Measurements from ENCODE around the gene OR51L1.
"Not testable (repeated sequence)": the region's sequence is repeated elsewhere in the genome, so short reads cannot be mapped to it uniquely, and the experiment has no call there.

OR51L1 gene, protein sequence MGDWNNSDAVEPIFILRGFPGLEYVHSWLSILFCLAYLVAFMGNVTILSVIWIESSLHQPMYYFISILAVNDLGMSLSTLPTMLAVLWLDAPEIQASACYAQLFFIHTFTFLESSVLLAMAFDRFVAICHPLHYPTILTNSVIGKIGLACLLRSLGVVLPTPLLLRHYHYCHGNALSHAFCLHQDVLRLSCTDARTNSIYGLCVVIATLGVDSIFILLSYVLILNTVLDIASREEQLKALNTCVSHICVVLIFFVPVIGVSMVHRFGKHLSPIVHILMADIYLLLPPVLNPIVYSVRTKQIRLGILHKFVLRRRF

DNA sequence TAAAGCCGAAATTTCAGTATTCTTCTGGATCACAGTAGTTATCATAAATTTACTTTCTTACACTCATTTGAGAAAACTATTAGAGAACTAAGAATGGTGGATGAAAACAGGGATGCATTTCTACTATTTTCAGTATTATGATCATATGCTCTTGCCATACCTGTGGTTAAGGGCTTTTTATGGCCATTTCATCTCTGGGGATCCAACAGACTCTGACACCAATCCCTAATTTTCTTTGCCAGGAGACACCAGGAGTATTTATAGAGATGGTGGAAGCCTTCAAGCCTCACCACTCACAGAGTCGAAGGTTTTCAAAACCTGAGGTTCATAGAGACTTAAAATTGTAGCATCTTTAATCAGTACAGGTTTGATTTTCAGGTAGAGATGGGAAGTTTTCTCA, at the start of gene OR51L1:
Gene OR51L1 (plus strand): TSS at position 301 of the 400 bp plus-strand sequence. CDS start 4,132 bp downstream, outside the sequence.
- no peak for DNase-seq (ENCODE audit: low read depth in 2 of 2)

DNA sequence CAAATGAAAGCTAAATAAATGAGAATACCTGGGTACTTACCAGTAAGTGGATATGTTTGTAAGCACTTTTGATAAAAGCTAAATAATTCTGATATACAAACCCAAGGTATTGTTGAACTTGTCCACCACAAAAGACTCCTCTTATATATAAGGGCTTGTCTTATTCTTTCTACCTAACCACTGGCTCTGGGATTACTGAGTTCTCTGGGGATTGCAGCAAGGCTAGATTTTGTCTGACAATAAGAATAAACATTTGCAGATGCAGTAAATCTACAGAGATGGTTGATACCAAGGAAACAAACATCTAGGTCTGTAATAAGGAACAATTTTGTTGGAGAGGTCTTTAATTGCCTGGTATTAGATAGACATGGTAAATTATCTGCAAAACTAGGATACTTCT, 47.1 kb upstream of the OR51L1 start, which contains the start of gene OR51A4:
Gene OR51A4 (minus strand): TSS at position 101 of the 400 bp plus-strand sequence. CDS start 505 bp downstream, outside the sequence.
- no peak for DNase-seq (ENCODE audit: low read depth in 2 of 2)

DNA sequence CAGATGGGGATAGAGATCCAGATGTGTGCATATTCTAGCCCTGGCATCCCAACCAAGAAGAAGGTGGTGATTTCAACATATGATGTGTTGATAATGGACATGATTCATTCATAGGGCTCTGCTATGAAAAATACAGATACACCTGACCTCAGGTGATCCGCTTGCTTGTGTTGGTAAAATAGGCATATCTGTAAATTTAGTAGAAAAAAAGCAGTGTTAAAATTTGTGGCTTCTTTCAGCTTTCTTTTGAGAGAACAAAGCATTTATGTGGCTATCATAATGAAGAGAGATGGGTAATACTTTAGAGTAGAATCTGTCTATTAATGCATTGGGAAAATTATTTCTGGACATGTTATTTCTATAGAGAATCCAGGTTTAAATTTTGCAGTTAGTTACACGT, 39.0 kb upstream of the OR51L1 start, which contains the start of gene OR51A2:
Gene OR51A2 (minus strand): TSS at position 101 of the 400 bp plus-strand sequence. CDS start 0 bp downstream, at position 101.
- DNase-seq (ENCODE audit: low read depth in 2 of 2): not testable (repeated sequence)

DNA sequence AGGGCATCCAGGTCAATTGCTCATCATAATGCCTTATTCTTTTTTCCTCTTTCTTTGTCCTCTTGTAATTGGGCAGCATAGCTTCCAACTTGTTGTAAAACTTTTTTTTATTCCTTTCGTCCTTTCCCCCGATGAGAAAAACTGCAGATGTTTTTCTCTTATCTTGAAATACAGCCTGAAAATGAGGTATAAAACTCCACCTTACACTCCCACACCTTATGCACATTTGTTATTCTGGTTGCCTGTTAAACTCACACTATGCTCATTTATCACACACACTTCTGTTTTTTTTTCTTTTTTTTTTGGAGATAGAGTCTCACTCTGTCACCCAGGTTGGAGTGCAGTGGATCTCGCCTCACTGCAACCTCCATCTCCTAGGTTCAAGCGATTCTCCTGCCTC, 37.3 kb upstream of the OR51L1 start:
- DNase-seq (ENCODE audit: low read depth in 2 of 2): no peak

DNA sequence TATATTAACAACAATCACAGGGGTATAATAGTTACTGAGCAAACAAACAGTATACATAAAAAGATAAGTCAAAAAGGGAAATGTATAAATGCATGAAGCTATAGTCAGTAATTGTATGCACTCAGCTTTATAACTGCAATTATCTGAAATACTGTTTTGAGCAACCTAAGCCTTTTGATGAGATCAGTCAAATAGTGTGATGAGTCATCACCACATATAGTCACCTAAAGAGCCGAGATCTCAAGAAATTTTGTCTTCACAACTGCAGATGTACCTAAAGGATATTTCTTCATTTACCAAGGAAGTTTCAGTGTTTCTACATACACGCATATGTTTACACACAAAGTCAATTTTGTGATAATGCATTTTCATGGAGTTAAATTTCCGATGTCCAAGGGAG, 33.8 kb upstream of the OR51L1 start:
- DNase-seq (ENCODE audit: low read depth in 2 of 2): no peak

DNA sequence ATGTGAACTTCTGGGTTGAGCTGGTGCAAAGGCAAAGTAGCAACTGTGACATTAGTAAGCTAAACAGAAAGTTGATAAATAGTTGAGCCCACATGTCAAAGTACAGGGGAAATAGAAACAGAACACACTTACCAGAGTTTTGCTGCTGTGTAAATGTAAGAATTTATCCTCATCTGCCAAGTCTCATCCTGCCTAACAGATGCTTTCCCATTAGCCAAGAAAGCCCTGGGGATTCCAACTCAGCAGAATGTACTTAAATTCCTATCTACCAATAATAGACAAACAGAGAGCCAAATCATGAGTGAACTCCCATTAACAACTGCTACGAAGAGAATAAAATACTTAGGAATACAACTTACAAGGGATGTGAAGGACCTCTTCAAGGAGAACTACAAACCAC, 31.8 kb upstream of the OR51L1 start:
- no peak for DNase-seq (ENCODE audit: low read depth in 2 of 2)

DNA sequence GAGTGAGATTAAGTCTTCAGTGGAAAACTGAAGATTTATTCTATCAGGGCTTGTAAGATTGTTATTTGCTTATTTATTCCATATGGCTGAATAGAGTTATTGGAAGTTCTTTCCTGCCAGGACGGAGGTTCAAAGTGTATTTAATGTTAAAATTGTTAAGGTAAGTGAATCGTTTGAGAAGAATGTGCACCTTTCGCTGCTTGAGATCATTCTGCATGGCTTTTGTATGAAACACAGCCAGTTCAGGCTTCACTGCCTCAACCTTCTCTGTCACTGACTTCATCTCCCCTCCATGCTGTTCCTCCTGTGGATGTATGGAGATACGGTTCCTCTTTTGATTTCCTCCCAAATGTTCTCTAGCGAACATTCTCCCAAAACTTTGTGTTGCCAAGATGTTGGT, 19.2 kb upstream of the OR51L1 start:
- no peak for DNase-seq (ENCODE audit: low read depth in 2 of 2)

DNA sequence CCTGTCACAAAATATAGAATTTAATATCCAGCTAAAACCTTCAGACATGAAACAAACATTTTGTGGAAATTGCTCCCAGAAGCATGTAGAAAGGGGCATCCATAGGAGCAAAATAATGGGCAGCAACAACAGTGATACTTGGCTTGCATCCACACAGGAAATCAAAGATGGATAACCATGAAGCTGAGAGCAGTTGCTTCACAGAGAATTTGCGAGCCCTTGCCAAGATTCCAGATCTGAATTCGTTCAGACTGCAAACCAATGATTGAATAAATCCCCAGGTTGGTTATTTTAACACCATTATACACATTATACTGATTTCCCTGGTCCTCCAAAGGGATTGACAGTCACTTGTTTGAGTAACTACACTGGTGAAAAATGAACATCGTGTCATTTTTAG, 15.6 kb upstream of the OR51L1 start:
- no peak for DNase-seq (ENCODE audit: low read depth in 2 of 2)

DNA sequence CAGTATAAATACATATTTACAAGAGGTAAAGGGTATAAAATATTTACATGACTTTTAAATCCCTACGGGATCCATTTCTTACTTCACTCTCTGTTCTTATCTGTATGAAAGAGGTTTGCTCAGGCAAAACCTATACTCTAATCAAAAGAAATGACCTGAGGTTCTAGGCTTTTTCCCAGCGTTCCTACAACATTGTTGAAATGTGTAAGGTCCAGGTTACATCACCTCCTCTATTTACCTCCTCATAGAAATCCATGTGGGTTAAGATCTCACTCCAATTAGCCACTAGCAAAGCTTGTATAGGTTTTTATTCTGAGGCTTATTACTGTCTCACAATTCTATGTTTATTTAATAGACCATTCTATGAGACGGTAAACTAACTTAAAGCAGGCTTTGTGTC, 12.0 kb upstream of the OR51L1 start:
- DNase-seq (ENCODE audit: low read depth in 2 of 2): no peak

DNA sequence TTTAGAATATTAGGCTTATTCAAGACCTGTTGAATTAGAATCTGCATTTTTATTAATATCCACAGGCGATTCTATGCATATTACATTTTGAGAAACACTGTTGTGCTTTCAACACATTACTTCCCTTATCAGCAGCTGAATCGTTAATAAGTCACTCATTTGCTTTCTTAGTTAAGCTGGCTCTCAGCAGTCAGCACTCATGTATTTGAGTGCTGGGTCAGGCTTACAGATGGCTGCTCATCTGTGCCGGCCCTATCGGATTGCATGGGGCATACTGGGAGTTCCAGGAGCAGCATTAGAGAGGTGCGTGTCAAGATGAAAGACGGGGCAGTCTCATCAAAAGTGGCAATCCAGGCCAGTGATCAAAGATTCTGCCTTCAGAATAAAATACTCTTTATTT, 10.8 kb upstream of the OR51L1 start:
- no peak for DNase-seq (ENCODE audit: low read depth in 2 of 2)

DNA sequence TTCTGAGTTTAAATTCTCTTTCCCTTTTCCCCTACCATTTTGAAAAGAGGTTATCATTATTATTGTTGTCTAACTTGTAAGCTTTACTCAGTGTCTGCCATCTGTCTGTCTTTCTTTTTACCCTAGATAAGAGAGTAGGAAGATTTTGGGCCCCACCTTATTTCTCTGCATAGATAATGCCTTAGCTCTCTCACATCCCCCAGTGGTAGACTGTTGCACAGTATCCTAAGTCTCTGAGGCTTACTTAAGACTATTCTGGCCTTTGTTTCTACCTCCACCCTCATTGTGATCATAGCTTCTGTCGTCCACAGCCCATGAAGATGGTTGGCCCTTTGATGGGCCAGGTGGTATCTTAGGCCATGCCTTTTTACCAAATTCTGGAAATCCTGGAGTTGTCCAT, 3.6 kb upstream of the OR51L1 start:
- no peak for DNase-seq (ENCODE audit: low read depth in 2 of 2)

DNA sequence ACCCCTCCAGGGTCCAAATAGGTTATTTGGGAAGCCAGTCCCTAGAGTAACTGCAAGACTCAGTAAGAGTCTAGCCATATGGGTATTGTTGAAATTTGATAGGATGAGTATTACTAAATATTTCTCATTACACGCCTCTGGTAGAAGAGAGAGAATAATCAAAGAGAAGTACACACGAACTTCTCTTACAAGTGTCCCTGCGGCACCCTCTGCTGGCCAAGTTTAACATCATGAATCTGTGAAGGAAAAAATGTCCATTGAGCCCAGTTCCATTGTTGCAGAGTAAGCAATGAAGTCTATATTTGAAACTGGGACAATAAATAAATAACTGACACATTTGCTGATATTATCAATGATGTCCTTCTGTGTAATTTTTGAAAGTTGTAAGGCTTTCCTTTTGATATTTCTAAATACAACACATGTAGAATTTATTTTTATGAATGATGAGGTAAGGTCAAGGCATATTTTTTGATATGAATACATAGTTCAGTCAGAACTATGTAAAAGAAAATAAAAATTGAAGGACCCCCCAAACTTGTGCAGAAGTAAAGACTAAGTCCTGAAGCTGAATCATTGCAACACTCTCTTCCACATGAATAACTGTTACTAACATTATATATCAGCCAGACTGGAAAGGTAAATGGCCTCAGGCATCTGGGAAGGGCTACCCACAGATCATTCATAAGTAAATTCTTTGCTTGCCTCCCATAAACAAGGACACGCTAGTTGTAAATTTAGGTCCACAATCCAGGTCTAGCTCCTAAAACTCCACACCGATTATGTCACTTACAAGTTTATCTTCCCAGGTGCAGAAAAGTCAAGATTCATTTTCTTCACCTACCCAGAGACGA, 10.0 kb downstream of the OR51L1 start:
- DNase-seq (ENCODE audit: low read depth in 2 of 2): no peak

DNA sequence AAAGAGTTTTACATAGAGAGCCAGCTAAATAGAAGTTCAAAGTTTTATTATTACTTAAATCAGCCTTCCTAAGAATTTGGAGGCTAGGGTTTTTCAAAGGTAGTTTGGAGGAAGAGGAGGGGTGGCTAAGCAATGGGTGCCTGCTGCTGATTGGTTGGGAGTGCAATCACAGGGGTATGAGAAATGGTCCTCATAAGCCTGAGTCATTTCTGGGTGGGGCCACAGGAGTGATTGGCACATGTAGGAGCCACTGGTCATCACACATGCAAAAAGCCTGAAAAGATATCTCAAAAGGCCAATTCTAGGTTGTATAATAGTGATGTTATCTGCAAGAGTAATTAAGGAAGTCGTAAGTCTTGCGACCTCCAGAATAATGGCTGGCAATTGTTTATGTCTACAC, 12.9 kb downstream of the OR51L1 start:
- DNase-seq (ENCODE audit: low read depth in 2 of 2): no peak

DNA sequence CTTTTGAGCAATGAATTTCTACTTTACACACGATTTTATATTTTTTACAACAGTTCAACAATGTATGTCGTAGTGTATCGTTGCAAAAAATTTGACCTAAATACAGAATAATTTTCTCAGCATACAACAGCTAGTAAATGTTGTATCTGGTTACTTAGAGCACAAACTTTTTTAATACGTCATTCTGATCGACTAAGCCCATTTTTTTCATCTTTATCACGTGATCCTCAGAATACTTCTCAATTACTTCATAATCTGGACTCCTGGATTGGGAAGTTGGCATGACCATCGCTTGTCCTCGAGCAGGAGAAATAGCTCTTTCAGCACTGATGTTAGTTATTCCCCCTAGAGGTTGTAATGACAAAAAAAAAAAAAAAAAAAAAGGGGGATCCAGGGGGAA, 16.6 kb downstream of the OR51L1 start:
- DNase-seq (ENCODE audit: low read depth in 2 of 2): no peak

DNA sequence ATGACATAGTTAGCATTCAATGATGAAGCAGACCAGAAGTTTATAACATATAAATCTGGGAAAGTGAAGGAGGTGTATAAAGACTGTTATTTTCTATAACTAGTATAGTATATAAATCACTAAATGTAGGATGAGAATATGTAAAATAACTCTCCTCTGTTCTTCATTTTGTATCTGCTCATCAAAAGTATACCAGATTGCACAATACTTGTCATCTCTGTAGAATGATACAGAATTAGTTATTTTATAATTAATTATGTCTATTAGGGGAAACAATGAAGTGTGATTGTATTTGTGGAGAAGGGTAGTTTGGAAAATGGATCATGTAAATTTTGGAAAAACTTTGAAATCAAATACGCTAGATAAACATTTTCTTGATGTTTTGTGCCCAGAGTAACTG, 18.4 kb downstream of the OR51L1 start:
- no peak for DNase-seq (ENCODE audit: low read depth in 2 of 2)

DNA sequence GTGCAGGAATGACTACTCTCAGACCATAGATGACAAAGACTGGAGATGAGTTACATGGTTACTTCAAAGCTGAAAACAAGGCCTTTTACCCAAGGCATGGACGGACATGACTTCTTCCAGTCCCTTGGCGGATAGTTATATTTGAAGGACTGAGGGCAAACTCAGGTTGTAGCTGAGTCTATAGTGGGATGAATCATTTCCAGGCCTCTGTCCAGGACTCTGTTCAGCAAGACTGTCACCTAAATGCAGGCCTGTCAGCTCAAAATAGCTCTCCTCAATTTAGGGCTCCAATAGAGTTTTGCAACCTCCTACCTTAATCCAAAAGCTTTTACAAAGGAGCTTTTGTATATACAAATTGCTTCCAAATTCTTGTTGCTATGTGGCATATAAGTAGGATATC, 27.3 kb downstream of the OR51L1 start:
- DNase-seq (ENCODE audit: low read depth in 2 of 2): no peak

DNA sequence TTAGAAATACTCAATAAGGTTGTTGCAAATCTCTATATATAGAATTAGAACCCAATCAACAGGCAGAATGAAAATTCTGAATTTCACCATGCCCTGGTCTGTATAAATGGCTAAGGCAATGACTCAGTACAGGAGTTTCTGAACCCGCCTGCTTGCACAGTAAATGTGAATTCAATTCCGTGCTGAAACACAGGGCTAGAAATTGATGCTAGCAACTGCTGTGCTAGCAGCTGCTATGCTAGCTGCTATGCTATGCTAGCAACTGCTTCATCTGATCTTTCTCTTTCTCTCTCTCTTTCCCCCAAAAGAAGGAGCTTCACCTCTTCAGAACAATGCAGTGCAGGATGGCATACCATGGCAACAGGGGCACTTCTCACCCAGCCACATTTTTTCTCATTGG, 42.0 kb downstream of the OR51L1 start:
- no peak for DNase-seq (ENCODE audit: low read depth in 2 of 2)

DNA sequence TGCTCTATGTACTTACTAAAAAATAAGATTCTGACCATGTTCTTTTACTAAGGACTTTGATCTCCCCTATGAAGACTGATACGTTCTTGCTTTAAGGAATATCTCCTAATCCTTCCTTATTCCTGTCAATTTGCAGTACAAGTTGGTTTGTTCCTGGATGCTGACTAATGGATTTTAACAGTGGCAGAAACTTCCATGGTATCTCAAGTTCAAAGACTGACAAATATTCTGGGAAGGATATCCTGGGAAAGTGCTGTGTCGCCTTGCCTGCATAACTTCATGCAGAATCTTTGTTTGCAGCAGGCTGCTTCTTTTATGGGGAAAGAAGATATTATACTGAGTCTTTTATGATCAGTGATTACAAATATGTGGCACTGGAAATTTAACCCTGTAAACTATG, 43.3 kb downstream of the OR51L1 start:
- DNase-seq (ENCODE audit: low read depth in 2 of 2): no peak

DNA sequence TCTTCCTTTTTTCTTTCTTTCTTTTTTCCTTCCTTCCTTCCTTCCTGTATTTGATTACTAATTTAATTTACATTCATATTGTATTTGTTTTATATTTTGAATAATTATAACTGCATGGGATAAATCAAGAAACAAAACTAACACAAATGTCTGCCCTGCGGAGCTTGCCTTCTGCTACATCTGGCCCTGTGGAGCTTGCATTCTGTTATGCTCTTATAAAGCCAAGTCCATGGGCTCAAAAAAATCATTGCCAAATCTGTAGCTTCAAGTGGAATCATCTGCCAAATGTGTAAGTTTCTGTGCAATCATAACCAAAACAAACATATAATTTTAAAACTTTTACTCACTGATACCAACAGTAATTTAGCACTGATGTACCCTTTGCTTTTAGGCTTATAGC, 43.7 kb downstream of the OR51L1 start:
- DNase-seq (ENCODE audit: low read depth in 2 of 2): no peak

DNA sequence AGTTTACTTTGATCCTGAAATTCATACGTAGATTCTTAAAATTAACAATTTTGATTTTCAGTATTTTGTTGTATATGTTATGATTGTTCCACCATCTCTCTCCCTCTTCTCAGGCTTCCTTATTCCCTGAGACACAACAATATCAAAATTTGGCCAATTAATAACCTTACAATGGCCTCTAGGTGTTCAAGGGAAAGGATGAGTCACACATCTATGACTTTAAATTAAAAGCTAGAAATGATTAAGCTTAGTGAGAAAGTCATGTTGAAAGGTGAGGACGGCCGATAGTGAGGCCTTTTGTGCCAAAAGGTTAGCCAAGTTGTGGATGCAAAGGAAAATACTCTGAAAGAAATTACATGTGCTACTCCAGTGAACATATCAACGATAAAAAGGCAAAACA, 46.2 kb downstream of the OR51L1 start:
- DNase-seq (ENCODE audit: low read depth in 2 of 2): no peak

DNA sequence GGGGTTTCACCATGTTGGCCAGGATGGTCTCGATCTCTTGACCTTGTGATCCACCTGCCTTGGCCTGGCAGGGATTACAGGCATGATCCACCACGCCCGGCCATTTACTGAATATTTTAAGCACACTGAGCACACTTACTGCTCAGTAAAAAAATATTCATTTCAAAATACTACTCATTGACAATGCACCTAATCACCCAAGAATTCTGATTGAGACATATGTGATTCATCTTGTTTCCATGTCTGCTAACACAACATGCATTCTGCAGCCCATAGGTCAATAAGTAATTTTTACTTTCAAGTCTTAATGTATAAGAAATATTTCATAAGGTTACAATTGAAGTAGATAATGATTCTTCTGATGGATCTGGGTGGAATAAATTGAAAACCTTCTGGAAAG, 47.4 kb downstream of the OR51L1 start:
- no peak for DNase-seq (ENCODE audit: low read depth in 2 of 2)

DNA sequence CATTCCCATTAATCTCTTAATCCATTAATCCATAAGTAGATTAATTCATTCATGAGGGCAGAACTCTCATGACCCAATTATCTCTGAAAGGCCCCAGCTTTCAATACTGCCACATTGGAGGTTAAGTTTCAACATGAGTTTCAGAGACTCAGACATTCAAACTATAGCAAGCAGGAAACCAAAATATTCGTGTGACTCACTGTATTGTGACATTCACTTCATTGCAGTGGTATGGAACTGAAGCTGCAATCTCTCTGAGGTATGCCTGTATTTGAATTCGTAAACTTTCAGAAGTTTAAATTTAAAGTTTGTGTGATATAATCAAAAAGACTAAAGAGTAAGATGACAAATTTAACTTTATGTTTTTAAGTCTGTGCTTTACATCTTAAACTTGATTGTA, 48.7 kb downstream of the OR51L1 start:
- no peak for DNase-seq (ENCODE audit: low read depth in 2 of 2)

DNA sequence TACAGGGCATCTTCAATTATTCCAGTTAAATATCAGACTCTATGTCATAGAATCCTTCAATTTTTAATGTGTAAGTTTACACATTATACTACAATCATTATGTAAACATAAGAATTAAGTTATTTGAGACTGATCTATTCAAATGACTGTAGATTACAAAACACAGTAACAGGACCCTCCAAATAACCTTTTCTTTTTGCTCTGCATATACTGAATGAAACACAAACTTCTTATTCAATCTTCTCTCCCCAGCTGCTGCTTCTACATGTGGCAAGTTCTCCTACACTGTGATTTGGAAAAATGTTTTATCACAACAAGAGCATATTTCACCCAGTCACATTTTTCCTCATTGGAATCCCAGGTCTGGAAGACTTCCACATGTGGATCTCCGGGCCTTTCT, 51.6 kb downstream of the OR51L1 start, which contains the start of gene OR52J3:
Gene OR52J3 (plus strand): TSS at position 301 of the 400 bp plus-strand sequence. CDS start 0 bp downstream, at position 301.
- no peak for DNase-seq (ENCODE audit: low read depth in 2 of 2)
